NCI-H345 treated with DMSO at 0.1 percent for 48 hours (cell line): ENCODE data around the gene IRF7.

Experiments
- DNase-seq: peaks from one replicate; lab custom pipeline; 2025; ENCODE audit not compliant: unreplicated experiment; lab: John Stamatoyannopoulos, UW

The IRF7 gene

GRCh38 chr11:565921-566509 is 49.7 kb downstream of the IRF7 start:
- DNase-seq: no peak

DNA sequence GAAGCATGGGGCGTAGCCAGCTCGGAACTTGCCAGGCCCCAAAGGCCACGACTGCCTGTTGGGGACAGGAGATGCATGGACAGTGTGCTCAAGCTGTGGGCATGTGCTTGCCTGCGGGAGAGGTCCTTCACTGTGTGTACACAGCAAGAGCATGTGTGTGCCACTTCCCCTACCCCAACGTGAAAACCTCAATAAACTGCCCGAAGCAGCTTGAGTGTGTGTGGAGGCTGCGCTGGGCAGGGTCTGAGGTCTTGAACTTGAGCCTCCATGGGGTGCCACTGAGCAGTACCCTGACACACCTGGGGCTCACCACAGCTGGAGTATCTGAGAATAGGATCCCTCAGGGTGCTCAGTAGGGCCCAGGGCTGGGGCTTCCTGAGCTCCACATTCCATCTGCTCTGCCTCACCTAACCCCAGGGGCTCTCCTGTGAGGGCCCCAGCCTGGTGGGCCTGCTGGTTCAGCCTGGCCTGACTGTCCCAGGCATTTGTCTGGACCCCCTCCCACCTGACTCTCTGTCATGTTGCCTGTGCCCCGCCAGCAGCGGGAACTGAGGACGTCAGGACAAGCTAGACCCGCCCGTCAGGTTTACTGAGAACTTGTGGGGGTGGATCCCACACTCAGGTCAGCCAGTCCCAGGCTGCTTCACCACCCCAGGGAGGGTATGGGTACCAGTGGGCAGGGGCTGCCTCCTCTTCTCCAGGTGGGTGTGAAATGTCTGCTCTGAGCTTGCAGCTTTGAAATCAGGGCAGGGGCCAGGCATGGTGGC is 51.8 kb downstream of the IRF7 start:
- DNase-seq: no peak

DNA sequence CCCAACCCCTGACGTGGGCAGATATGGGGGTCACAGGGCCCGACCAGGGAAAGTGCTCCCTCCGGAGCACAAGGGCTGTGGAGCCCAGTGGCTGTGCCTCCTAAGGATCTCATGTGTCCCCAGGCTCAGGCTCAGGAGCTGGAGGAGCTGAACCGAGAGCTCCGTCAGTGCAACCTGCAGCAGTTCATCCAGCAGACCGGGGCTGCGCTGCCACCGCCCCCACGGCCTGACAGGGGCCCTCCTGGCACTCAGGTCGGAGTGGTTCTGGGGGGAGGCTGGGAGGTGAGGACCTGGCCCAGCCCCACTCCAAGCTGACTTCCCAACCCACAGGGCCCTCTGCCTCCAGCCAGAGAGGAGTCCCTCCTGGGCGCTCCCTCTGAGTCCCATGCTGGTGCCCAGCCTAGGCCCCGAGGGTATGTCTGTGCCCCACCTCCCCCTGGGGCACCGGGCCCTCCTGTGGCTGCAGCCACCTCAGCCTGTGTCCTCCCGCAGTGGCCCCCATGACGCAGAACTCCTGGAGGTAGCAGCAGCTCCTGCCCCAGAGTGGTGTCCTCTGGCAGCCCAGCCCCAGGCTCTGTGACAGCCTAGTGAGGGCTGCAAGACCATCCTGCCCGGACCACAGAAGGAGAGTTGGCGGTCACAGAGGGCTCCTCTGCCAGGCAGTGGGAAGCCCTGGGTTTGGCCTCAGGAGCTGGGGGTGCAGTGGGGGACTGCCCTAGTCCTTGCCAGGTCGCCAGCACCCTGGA is 52.5 kb downstream of the IRF7 start:
- no peak for DNase-seq
